ENCODE data around the gene SLC16A10.

Gene SLC16A10

GRCh38 chr6:111276335-111276734 is 189.0 kb downstream of the SLC16A10 start:
- Histone ChIP-seq H3K4me1 (ENCODE audit: insufficient read depth, low read length, severe bottlenecking) (no peaks in the 10 kb centered on the region), H3K36me3 (ENCODE audit: insufficient read depth, low read length) (peaks cover 83% of the 10 kb centered on the region), H2AFZ (ENCODE audit: low read length) (no peak overlapping the region), H3K9ac (ENCODE audit: low read length) (no peak overlapping the region), H4K20me1 (ENCODE audit: insufficient read depth, low read length) (no peaks in the 10 kb centered on the region), H3F3A (ENCODE audit: insufficient read depth, low read length) (no peaks in the 10 kb centered on the region), H3K4me2 (ENCODE audit: low read length) (no peak overlapping the region), H3K9me3 (ENCODE audit: low read length) (peaks cover 10% of the 10 kb centered on the region; the same call in 1 of the 2 replicates), H3K27ac (ENCODE audit: low read depth, low read length, poor library complexity, severe bottlenecking) (no peak overlapping the region), H3K27me3 (ENCODE audit: insufficient read depth, low read length) (no peaks in the 10 kb centered on the region), H3K9me2 (ENCODE audit: low read depth, low read length) (no peaks in the 10 kb centered on the region), H3K4me3 (ENCODE audit: low read depth, low read length, poor library complexity, severe bottlenecking) (no peak overlapping the region), H3K79me2 (ENCODE audit: insufficient read depth, low read length) (no peaks in the 10 kb centered on the region)
- no peak for TF ChIP-seq CTCF (IDR thresholded peaks at IDR 0.05; ENCODE audit: low read length)
- no peak for TF ChIP-seq EZH2 (IDR thresholded peaks at IDR 0.05; ENCODE audit: borderline replicate concordance, low read length)

GRCh38 chr6:111276736-111277135 is 189.4 kb downstream of the SLC16A10 start:
- H3K36me3 ChIP-seq (ENCODE audit: insufficient read depth, low read length), result peaks cover 83% of the 10 kb centered on the region

GRCh38 chr6:111277819-111278218 is 190.5 kb downstream of the SLC16A10 start:
- H3K9ac ChIP-seq (ENCODE audit: low read length), result no peak overlapping the region
- H3K4me3 ChIP-seq (ENCODE audit: low read depth, low read length, poor library complexity, severe bottlenecking), result no peak overlapping the region
- H3F3A ChIP-seq (ENCODE audit: insufficient read depth, low read length), result no peaks in the 10 kb centered on the region
- no peak overlapping the region for H3K4me2 ChIP-seq (ENCODE audit: low read length)
- TF ChIP-seq CTCF (IDR thresholded peaks at IDR 0.05; ENCODE audit: low read length), result no peak
- TF ChIP-seq EZH2 (IDR thresholded peaks at IDR 0.05; ENCODE audit: borderline replicate concordance, low read length), result no peak
- no peak overlapping the region for H3K27ac ChIP-seq (ENCODE audit: low read depth, low read length, poor library complexity, severe bottlenecking)
- no peaks in the 10 kb centered on the region for H3K9me2 ChIP-seq (ENCODE audit: low read depth, low read length)
- no peaks in the 10 kb centered on the region for H3K79me2 ChIP-seq (ENCODE audit: insufficient read depth, low read length)
- no peaks in the 10 kb centered on the region for H3K4me1 ChIP-seq (ENCODE audit: insufficient read depth, low read length, severe bottlenecking)
- peaks cover 10% of the 10 kb centered on the region; the same call in 1 of the 2 replicates for H3K9me3 ChIP-seq (ENCODE audit: low read length)
- no peaks in the 10 kb centered on the region for H4K20me1 ChIP-seq (ENCODE audit: insufficient read depth, low read length)
- H3K27me3 ChIP-seq (ENCODE audit: insufficient read depth, low read length), result no peaks in the 10 kb centered on the region
- H3K36me3 ChIP-seq (ENCODE audit: insufficient read depth, low read length), result peaks cover 89% of the 10 kb centered on the region
- no peak overlapping the region for H2AFZ ChIP-seq (ENCODE audit: low read length)

More at GRCh38 chr6:111276736-111277135, 189.4 kb downstream of the SLC16A10 start:
- Histone ChIP-seq H3K9me2 (ENCODE audit: low read depth, low read length) (no peaks in the 10 kb centered on the region), H3K27me3 (ENCODE audit: insufficient read depth, low read length) (no peaks in the 10 kb centered on the region), H3K9ac (ENCODE audit: low read length) (no peak overlapping the region), H4K20me1 (ENCODE audit: insufficient read depth, low read length) (no peaks in the 10 kb centered on the region), H3F3A (ENCODE audit: insufficient read depth, low read length) (no peaks in the 10 kb centered on the region), H3K4me1 (ENCODE audit: insufficient read depth, low read length, severe bottlenecking) (no peaks in the 10 kb centered on the region), H3K9me3 (ENCODE audit: low read length) (peaks cover 10% of the 10 kb centered on the region; the same call in 1 of the 2 replicates), H3K4me2 (ENCODE audit: low read length) (no peak overlapping the region), H3K79me2 (ENCODE audit: insufficient read depth, low read length) (no peaks in the 10 kb centered on the region), H3K4me3 (ENCODE audit: low read depth, low read length, poor library complexity, severe bottlenecking) (no peak overlapping the region), H3K27ac (ENCODE audit: low read depth, low read length, poor library complexity, severe bottlenecking) (no peak overlapping the region), H2AFZ (ENCODE audit: low read length) (no peak overlapping the region)
- TF ChIP-seq EZH2 (IDR thresholded peaks at IDR 0.05; ENCODE audit: borderline replicate concordance, low read length), result no peak
- TF ChIP-seq CTCF (IDR thresholded peaks at IDR 0.05; ENCODE audit: low read length), result no peak
